HG03460 (cell line): ENCODE results near the gene VPS8.

Experiments used
- ATAC-seq: cut with Tn5 transposase; IDR thresholded peaks from one replicate; pipeline ENCODE4 v1.9.1; 2021; ENCODE audit not compliant: unreplicated experiment

Gene VPS8

GRCh38 chr3:185049710-185050109 is 237.7 kb downstream of the VPS8 start:
- ATAC-seq: no peak

- no peak for ATAC-seq
Measured at GRCh38 chr3:185051801-185052200, 239.8 kb downstream of the VPS8 start.

GRCh38 chr3:185052631-185053030 is 240.7 kb downstream of the VPS8 start:
- ATAC-seq: no peak

- ATAC-seq: no peak
Measured at GRCh38 chr3:185056908-185057307, 244.9 kb downstream of the VPS8 start.

- no peak for ATAC-seq
Measured at GRCh38 chr3:185057829-185058228, 245.9 kb downstream of the VPS8 start.

GRCh38 chr3:185058796-185059195 is 246.8 kb downstream of the VPS8 start:
- ATAC-seq: no peak

- no peak for ATAC-seq
Measured at GRCh38 chr3:185059766-185060165, 247.8 kb downstream of the VPS8 start.

GRCh38 chr3:185060655-185061054 is 248.7 kb downstream of the VPS8 start:
- ATAC-seq: no peak

GRCh38 chr3:185062191-185062590 is 250.2 kb downstream of the VPS8 start:
- ATAC-seq: no peak

- no peak for ATAC-seq
Measured at GRCh38 chr3:185063431-185063830, 251.5 kb downstream of the VPS8 start.

- no peak for ATAC-seq
Measured at GRCh38 chr3:185065059-185065458, 253.1 kb downstream of the VPS8 start.

GRCh38 chr3:185066251-185066650 is 254.3 kb downstream of the VPS8 start:
- ATAC-seq: no peak

GRCh38 chr3:185067173-185067572 is 255.2 kb downstream of the VPS8 start:
- ATAC-seq: no peak

GRCh38 chr3:185069037-185070030 is 257.4 kb downstream of the VPS8 start:
- ATAC-seq: no peak

GRCh38 chr3:185070491-185071286 is 258.7 kb downstream of the VPS8 start:
- ATAC-seq: no peak

GRCh38 chr3:185071287-185071800 is 259.4 kb downstream of the VPS8 start:
- ATAC-seq: no peak

GRCh38 chr3:185075547-185075946 is 263.6 kb downstream of the VPS8 start:
- no peak for ATAC-seq

- no peak for ATAC-seq
Measured at GRCh38 chr3:185076219-185076618, 264.3 kb downstream of the VPS8 start.

- no peak for ATAC-seq
Measured at GRCh38 chr3:185079625-185080024, 267.7 kb downstream of the VPS8 start.

GRCh38 chr3:185081521-185081920 is 269.6 kb downstream of the VPS8 start:
- ATAC-seq: no peak

GRCh38 chr3:185082149-185082548 is 270.2 kb downstream of the VPS8 start:
- ATAC-seq: no peak

- ATAC-seq: no peak
Measured at GRCh38 chr3:185082829-185083228, 270.9 kb downstream of the VPS8 start.
